Astrocyte of the spinal cord (primary cell): ENCODE measurements around the gene CHST3.

ENCODE experiments used
- DNase-seq: peaks from one replicate; pipeline ENCODE4 v3.0.0; 2011; ENCODE audit warnings: low read depth, low spot score
- H3K4me3 ChIP-seq: 2 replicates; pipeline ENCODE4 v1.5.1; 2011; ENCODE audit warnings: low read depth, mild to moderate bottlenecking, low read length, moderate library complexity
- CTCF ChIP-seq: IDR thresholded peaks from 2 replicates; pipeline ENCODE4 v1.5.1; 2012; ENCODE audit warnings: low read depth, mild to moderate bottlenecking, low read length, inconsistent platforms
- in situ Hi-C: cut with HindIII; loops from 2 replicates; pipeline ENCODE4 v1.10.0; 2017; ENCODE audit warnings: low sequenced_read_pairs

CHST3 gene

GRCh38 chr10:72015841-72016240 lies 51.6 kb downstream of the CHST3 start:
- DNase-seq: no peak
- TF ChIP-seq CTCF: no peak
- in situ Hi-C loops: no loop called here
- H3K4me3 ChIP-seq: no peak overlapping the region

GRCh38 chr10:72016608-72017300 lies 52.6 kb downstream of the CHST3 start:
- no peak for TF ChIP-seq CTCF
- no peak overlapping the region for H3K4me3 ChIP-seq
- no peak for DNase-seq
- in situ Hi-C loops: no loop called here

GRCh38 chr10:72019085-72019876 lies 55.1 kb downstream of the CHST3 start:
- TF ChIP-seq CTCF: no peak
- H3K4me3 ChIP-seq: no peak overlapping the region
- in situ Hi-C loops: no loop called here
- DNase-seq: no peak

GRCh38 chr10:72020914-72021809 lies 57.0 kb downstream of the CHST3 start:
- TF ChIP-seq CTCF: no peak
- H3K4me3 ChIP-seq: no peak overlapping the region
- in situ Hi-C loops: no loop called here
- DNase-seq: no peak

GRCh38 chr10:72022228-72022627 lies 58.0 kb downstream of the CHST3 start:
- no peak for TF ChIP-seq CTCF
- in situ Hi-C loops: no loop called here
- no peak overlapping the region for H3K4me3 ChIP-seq
- no peak for DNase-seq

GRCh38 chr10:72024596-72024995 lies 60.4 kb downstream of the CHST3 start:
- H3K4me3 ChIP-seq: no peak overlapping the region
- in situ Hi-C loops: no loop called here
- no peak for TF ChIP-seq CTCF
- no peak for DNase-seq
